HG02973 (cell line): ENCODE results near the gene IZUMO4.

Experiments used
- ATAC-seq: cut with Tn5 transposase; IDR thresholded peaks from one replicate; pipeline ENCODE4 v1.9.1; 2021; ENCODE audit warnings: moderate library complexity; ENCODE audit not compliant: unreplicated experiment

The IZUMO4 gene

GRCh38 chr19:2058570-2059421, 37.9 kb upstream of the IZUMO4 start:
- no peak for ATAC-seq

GRCh38 chr19:2059422-2060201, 37.1 kb upstream of the IZUMO4 start:
- ATAC-seq = no peak

- ATAC-seq = peak; percentile 9
Observed at GRCh38 chr19:2060884-2061494, 35.7 kb upstream of the IZUMO4 start.

GRCh38 chr19:2061495-2062388, 35.0 kb upstream of the IZUMO4 start:
- ATAC-seq = peak; percentile 64

GRCh38 chr19:2062389-2062729, 34.4 kb upstream of the IZUMO4 start:
- no peak for ATAC-seq

GRCh38 chr19:2062770-2063169, 33.9 kb upstream of the IZUMO4 start:
- no peak for ATAC-seq

GRCh38 chr19:2063824-2064223, 32.9 kb upstream of the IZUMO4 start:
- no peak for ATAC-seq

GRCh38 chr19:2064395-2064787, 32.3 kb upstream of the IZUMO4 start:
- ATAC-seq = no peak

- no peak for ATAC-seq
Observed at GRCh38 chr19:2064788-2065524, 31.8 kb upstream of the IZUMO4 start.

- no peak for ATAC-seq
Observed at GRCh38 chr19:2070436-2070827, 26.3 kb upstream of the IZUMO4 start.

- no peak for ATAC-seq
Observed at GRCh38 chr19:2070986-2071673, 25.6 kb upstream of the IZUMO4 start.

GRCh38 chr19:2072757-2073551, 23.8 kb upstream of the IZUMO4 start:
- no peak for ATAC-seq

GRCh38 chr19:2076526-2076944, 20.2 kb upstream of the IZUMO4 start:
- no peak for ATAC-seq

GRCh38 chr19:2077398-2077797, 19.3 kb upstream of the IZUMO4 start:
- no peak for ATAC-seq

GRCh38 chr19:2077833-2078619, 18.7 kb upstream of the IZUMO4 start:
- ATAC-seq = no peak

GRCh38 chr19:2079076-2079864, 17.4 kb upstream of the IZUMO4 start:
- ATAC-seq = no peak

- no peak for ATAC-seq
Observed at GRCh38 chr19:2079865-2080301, 16.8 kb upstream of the IZUMO4 start.
